CD4-positive, alpha-beta T cell treated with Interleukin-17A for 1 hour (primary cell): ENCODE data around the gene TNIP3.
"Not testable (repeated sequence)": the region's sequence is repeated elsewhere in the genome, so short reads cannot be mapped to it uniquely, and the experiment has no call there.

Source experiments
- DNase-seq: peaks from one replicate; pipeline ENCODE4 v3.0.0-alpha.2; 2020

The TNIP3 gene

GRCh38 chr4:121177246-121178137 lies 13.4 kb upstream of the TNIP3 start:
- DNase-seq, result no peak

DNA sequence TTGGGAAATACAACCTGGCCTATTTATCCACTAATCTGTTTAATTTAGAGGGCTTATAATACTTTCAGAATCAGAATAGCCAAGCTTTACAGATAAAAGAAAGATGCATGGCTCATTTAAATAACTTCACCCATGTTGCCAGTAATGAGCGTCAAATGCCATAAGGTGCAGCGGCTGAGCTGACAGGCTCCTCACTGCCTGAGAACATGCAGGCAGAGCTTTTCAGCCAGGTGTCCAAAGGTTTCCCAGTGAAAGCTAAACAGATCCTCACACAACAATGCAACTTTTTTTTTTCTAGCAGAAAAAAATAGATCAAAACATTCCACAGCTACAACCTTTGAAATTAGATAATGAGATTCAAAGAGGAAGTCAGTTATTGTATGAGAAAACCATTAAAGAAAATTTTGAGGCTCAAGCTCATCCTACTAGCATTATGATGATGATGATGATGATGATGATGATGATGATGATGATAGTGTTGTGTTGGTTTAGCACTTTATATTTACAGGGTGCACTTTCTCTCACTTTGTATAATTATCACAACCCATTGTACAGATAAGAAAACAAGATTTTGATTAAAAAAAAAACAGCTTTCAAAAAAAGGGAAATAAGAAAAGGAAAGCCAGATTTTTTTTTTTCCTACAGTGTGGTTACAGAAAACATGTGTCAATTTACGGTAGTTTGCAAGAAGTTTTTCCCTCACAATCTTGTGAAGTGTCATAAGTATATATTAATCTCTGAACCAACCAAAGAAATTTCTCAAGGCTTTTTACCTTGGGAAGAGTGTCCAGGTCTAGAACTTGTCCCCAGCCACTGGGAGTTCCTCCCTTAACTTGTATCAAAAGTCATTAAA lies 12.2 kb upstream of the TNIP3 start:
- DNase-seq, result no peak

GRCh38 chr4:121171477-121171876 lies 7.4 kb upstream of the TNIP3 start:
- not testable (repeated sequence) for DNase-seq

- DNase-seq, result no peak
These were observed 4.5 kb upstream of the TNIP3 start for GRCh38 chr4:121168446-121169281.

DNA sequence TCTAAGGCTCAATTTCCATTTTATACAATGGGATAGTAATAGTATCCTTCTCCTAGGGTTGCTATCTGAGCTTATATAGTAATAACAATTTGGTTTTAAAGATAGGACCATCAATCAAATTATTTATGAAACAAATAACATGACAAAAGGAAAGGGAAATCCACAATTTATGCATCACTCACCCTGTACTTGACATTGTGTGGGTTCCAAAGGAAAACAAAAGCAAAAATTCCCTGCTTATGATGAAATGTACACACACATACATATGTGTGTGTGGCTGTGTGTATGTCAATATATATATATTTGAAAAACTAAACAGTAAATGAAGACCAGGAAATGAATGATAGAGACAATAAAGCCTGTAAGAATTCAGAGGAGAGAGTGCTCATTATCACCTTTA lies 2.9 kb upstream of the TNIP3 start:
- no peak for DNase-seq

DNA sequence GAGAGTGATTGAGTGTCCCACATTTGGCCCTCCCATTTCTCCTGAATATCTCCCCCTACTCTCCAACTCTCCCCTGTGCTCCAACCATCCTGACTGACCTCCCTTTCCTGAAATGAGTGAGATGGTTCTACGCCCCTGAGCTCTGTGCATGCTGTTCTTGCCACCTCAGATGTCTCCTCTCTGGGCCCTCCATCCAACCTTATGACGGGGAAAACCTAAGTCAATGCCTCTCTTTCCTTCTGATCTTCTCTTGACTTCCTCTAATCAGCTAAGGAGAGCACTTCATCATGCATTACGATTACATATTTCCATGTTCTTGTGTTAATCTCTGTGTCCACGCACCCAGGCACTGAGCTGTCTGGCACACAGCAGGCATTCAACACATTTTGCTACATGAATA lies 1.1 kb upstream of the TNIP3 start:
- no peak for DNase-seq

GRCh38 chr4:121156822-121157769 lies 7.0 kb downstream of the TNIP3 start:
- peak; percentile 31 for DNase-seq

DNA sequence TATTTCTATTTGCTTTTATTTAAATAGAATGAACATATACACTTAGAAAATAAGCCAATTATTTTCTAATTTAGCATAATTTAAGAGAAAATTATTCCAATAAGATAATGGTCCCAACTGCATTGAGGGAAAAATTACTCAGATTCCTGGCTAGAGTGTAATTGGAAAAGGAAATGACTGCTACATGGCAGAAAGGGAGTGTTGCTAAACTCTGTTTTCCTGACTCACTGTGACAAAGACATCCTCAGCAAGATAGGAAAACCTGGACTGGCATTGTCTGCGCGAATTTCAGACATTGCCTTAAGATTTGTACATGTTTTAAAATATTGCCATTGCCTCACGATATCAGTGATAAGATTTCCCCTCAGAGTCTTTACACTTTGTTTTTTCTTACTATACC lies 8.2 kb downstream of the TNIP3 start:
- no peak for DNase-seq

GRCh38 chr4:121154103-121154515 lies 10.0 kb downstream of the TNIP3 start:
- DNase-seq, result peak; percentile 71

DNA sequence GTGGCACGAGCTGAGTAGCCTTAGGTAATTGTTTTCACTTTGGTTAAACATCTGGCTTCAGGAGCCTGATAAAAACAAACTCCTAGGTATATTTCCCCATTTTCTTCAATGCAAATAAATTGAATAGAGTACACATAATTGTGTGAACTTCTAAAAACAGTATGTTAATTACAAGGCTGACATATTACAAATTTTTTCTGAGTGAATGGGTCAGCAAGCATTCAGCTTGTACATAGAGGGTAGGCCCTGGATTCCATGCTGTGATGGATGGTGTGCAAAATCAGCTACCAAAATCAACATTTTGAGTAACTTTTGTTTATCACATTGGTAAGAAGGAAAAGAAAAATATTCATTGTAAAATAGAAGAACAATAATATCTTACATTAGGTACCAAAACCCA lies 12.2 kb downstream of the TNIP3 start:
- no peak for DNase-seq

DNA sequence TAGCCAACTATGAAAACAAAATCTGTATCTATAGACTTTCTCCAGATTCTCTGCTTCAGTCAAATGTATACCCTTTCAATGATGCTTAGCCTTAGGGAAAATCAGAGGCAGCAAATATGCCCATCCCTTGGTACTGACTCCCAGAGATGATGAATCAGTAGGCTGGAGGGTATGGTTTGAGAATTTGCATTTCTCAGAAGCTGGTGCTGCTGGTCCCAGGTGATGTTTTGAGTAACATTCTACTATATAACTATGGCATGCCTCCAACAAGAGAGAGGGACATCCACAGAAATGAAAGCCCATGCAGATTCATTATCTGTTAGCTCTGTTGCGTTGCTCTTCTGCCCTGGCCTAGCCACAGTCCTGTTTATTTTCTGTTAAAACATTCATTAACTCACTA lies 13.6 kb downstream of the TNIP3 start:
- DNase-seq, result no peak

DNA sequence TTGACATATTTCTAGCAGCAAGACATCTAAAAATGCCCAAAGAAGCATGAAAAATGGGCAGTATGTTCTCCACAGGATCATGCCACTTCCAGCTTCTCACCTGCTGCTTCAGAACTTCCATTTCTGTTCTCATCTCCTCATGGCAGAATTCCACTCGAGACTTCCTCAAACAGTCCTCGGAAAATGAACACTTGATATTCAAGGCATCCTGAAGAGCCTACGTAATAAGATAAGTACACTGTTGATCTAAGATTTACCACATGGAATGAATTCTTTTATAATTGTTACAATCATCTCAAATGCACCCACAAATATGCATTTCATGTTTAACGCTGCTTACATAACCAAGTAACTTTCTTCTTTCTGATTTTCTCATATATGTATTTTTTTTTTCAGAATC lies 14.1 kb downstream of the TNIP3 start:
- no peak for DNase-seq

GRCh38 chr4:121148621-121149020 lies 15.5 kb downstream of the TNIP3 start:
- no peak for DNase-seq

GRCh38 chr4:121148000-121148399 lies 16.1 kb downstream of the TNIP3 start:
- DNase-seq, result no peak

GRCh38 chr4:121146530-121146929 lies 17.6 kb downstream of the TNIP3 start:
- no peak for DNase-seq

DNA sequence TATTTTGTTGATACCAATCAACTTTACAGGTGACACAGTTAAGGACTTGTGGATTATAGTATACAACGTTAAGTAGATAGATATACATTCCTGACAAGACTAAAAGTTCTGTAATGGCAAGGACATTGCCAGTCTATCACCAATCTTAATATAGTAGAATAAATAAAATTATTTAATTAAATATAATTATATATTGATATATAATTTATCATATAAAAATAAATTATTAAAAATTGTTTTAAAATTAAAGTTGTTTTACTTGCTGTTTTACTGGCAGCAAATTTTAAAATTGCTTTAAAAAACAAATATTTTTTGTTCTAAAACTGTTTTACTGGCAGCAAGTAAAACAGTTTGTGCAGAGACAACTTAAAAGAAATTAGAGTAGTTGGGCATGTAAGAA lies 18.7 kb downstream of the TNIP3 start:
- DNase-seq, result no peak

DNA sequence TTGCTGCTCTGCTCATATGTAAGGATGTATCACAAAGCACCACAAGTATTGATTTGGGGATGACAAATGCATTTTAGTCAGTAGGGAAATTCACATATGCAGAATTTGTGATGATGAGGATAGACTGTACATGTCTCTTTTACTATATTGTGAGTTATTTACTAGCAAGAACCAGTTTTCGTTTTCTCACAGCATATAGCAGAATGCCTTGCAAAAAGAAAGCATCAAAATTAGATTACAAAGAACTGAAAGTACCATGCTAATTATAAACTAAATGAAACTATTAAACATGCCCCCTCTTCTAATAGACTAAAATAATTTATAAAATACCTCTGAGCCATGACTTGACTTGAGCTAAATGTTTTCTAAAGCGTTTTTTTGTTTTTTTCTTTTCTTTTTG lies 20.1 kb downstream of the TNIP3 start:
- no peak for DNase-seq

DNA sequence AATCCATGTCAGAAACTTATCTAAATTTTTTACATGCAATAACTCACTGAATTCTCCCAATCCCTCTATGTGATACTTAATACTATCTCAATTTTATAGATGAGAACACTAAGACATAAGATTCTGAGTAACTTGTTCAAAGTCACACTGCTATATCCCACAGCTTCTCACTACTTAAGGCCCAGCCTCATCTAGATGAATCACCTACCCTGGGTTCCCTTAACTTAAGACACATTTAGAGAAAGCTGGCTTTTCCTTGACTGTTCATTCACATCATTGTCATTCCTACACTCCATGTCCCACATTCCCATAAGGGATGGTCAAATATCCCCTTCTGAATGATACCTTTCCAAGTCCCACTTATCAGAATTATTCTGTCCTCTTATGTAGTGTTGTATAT lies 21.0 kb downstream of the TNIP3 start:
- no peak for DNase-seq

DNA sequence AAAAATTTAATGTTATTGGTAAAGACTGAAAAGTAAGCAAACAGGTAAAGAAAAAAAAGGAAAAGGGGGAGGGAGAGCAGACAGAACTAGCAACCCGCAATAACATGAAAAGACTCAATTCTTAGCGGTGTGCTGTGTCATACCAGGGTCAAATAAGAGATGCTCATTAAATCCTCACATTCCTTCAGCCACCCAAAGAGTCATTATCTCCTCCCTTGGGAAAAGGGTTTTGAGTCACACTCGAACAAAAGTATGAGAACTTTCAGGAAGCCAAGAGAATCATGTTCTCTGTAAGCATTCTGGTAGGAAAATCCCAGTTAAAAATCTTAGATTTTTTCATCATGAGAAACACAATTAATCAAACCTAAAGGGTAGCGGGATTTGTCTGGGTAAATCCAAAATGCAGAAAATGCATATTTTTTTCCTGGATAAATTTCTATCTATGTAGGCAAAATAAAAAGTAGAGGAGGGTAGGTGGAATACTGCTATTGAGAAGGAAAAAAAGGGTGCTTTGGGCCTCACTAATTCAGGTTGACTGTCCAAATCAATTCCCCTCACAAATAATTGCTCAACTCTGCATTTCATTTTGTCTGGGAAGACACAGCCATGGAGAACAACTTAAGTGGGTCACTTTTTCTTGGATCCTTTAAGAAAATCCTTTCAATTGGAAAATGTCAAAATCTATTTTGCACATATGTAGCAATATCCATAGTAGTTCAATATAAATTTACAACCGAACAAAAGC lies 23.2 kb downstream of the TNIP3 start:
- DNase-seq, result no peak

GRCh38 chr4:121139533-121140222 lies 24.4 kb downstream of the TNIP3 start:
- DNase-seq, result peak; percentile 75
